ENCODE results near the gene SHROOM1.

Gene SHROOM1

DNA sequence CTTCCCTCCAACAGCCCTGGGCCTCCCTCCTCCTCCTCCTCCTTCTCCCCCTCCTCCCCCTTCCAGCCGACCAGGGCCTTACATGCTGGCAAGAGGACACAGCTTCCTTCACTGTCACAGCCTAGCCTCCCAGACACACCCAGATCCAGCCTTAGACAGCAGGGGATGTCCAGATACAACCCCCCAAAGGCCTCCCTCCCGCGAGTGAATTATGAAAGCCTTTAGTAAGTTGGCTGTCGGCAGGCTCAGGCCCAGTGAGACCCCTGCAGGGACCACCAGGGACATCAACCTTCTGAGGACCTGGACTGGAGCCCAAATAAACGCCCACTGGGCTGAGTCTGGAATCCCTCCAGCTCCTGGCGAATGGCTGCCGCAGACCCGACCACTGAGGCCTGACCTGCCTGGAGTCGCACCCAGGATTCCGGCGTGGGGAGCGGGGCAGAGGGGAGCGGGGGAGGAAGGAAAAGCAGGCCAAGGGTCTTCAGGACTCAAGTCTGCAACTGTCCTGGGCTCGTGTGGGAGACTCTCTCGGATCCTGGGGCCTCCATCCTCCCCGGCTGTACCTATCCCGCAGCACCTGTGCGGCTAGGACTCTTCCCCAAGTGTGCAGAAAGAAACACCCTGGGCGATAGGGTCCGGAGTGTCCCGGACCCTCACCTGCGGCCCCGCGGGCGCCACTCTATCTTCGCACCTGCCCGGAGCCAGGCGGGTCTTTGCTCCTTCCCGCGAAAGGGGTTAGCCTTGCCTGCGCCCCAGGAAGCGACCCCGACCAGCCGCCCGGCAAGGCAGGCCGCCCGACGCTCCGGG, 54.1 kb downstream of the SHROOM1 start:
- no peak for DNase-seq

DNA sequence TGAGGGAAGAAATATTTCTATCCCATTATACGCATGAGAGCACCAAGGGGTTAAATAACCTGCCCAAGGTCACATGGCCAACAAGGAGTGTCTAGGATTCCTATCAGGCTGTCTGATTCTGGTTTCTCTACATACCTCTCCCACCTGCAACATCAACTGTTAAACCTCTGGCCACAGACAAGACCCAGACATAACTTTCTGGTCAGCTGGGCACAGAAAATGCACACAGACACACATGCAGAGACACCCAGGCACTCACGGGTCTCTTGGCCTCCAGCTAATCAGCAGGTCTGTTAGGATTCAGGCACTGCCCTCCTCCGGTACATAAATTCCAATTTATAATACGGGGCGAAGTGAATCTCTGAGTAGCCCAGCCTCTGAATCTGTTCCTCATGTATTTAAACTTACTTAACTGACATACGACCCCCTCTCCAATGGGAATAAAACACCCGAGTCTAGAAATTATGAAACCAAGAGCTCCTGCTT, 54.9 kb downstream of the SHROOM1 start:
- no peak for DNase-seq

DNA sequence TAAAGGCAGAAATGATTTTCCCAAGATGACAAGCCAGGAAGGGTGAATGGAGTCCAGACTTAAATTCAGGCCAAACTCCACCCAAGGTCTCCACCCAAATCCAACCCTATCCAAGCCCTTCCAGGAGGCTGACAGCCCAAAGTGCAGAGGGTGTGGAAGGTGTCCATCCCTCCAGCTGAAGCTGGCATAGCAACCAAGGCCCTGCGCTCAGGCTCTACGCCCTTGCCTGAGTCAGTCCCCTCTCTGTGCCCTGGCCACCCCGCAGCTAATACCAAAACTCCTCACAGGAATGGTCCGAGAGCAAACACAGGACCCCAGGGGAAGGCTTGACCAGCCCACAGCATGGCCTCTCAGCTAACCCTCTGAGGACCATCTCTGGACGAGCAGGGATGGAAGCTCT, 55.6 kb downstream of the SHROOM1 start:
- no peak for DNase-seq

DNA sequence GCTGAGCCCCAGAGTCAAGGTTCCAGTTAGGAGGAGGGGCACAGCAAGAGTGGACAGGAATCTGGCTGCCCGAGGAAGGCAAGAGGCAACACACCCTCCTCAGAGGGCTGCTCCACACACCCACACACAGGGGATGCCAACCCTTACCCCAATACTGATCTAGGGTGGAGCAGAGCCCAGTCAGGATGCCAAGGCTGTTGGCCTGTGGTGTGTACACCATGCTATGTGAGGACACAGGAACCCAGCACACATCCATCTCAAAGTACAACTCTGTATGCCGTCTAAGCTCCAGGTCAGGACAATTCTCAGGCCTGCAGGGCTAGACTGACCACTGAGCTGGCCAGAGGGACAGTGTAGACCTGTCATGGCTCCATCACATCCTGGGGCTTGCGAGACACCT, 56.0 kb downstream of the SHROOM1 start:
- no peak for DNase-seq

DNA sequence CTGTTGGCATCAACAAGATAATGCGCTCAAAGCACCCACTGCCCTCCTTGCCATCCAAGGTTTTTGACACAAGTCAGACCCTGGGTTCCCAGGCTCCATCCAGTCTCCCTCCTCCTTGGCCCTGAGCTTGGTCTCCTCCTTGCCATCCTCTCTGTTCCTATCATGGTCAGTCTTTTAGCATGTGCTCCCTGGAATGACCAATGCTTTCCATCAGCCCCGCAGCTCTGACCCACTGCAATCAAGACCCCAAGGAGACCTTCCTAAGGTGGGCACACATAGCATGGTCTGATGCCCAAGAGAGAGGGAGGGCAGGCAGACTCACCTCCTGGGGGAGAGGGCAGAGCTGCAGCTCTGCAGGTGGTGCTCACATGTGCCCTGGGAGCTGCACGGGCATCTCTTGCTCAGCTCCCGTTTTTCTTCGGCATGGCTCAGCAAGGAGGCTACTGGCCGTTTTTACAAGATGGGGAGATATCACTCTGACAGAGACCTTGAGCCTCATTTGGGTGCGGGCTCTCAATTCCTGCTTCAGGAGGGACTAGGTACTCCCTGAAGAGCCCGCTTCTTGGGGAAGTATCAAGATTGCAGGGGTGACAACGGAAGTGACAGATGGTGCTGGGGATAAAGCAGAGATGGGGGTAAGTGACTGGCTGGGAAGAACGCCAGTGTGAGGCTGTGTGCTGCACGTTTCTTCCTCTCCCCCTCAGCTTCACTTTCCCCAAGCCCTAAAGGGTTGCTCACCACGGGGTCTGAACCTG, 56.7 kb downstream of the SHROOM1 start:
- no peak for DNase-seq

DNA sequence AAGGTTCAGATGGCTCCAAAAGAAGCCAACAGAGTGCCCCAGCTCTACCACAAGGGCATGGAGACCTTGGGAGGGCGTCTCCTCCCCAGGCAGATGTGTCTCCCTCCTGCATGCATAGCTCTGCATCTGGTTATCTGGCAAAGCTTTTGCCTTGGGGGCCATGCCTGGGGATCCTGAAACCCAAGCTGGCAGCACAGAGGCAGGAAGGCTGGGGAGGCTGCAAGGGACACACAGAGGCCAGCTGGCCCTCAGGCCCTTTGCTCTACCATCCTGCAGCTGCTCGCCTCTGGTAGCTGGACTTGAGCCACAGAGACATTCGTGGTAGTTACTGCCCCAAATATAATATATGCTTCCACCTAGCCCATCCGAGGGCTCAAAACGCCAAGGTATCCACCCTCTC, 57.3 kb downstream of the SHROOM1 start:
- DNase-seq, result no peak

DNA sequence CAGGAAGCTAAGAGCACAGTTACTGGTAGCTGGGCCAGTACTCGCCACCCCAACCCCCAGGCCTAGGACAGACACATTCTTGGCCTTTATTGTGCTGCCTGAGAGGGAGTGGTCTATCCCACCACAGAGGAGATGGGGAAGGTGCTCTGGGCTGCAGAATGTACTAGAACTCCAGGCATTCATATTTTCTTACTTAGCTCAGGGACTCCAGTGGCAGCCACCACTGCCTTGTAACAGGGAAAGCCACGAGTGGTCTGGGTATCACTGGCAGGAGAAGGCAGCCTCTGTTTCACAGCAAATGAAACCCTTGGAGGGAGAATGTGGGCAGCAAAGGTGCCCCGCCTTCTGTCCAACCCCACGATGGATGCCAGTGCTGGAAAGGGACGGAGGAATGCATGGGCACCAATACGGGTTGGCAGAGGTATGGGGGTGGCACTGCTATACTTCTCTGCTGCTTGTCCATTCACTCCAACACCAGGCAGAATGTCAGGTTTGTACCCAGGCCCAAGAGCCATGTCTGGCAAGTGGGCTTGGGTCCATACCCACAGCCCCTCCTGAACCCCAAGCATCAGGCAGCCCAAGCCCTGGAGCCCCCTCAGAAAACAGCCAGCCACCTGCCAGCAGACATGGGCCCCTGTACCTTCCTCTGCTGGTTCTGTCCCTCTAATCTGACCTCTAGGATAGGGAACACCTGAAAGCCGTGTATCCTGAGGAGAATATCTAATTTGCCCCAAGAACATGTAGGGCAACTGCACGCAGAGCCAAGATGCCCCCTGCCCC, 58.0 kb downstream of the SHROOM1 start:
- no peak for DNase-seq
